Spleen (tissue), 11 donors: ENCODE results near the gene HADHA. TPM values are rescaled to one million over a fixed set of nuclear protein-coding genes. Genes with fewer than 3 reads are reported as not detected.

Experiments used
- DNase-seq: peaks from one replicate; pipeline ENCODE4 v3.0.0-alpha.2; 2020
- H3K27ac ChIP-seq, 8 donors: fragments of 200-600 bp; sonication (generic) in 7 of 8; 1 replicate in 4 of 8; 2 replicates in 4 of 8; pipeline versions ENCODE4 v1.5.0 to v1.8.0; 2016 to 2021; ENCODE audit warnings: inconsistent platforms in 4 of 8, mild to moderate bottlenecking in 4 of 8, moderate library complexity in 1 of 8
- H3K27me3 ChIP-seq, 7 donors: fragments of 200-600 bp; sonication (generic) in 6 of 7; replicated peaks in 1 of 7; 1 replicate in 4 of 7; 2 replicates in 3 of 7; pipeline versions ENCODE4 v1.5.0 to v1.8.0; 2016 to 2021; ENCODE audit warnings: inconsistent platforms in 3 of 7, mild to moderate bottlenecking in 1 of 7
- H3K36me3 ChIP-seq, 6 donors: fragments of 200-600 bp; sonication (generic) in 5 of 6; 1 replicate in 4 of 6; 2 replicates in 2 of 6; pipeline versions ENCODE4 v1.5.0 to v1.8.0; 2016 to 2021; ENCODE audit warnings: inconsistent platforms in 2 of 6
- H3K4me1 ChIP-seq, 6 donors: fragments of 200-600 bp; sonication (generic) in 5 of 6; 1 replicate in 3 of 6; 2 replicates in 3 of 6; pipeline versions ENCODE4 v1.5.0 to v1.8.0; 2016 to 2021; ENCODE audit warnings: inconsistent platforms in 3 of 6
- H3K4me3 ChIP-seq, 8 donors: fragments of 200-600 bp; sonication (generic) in 7 of 8; 1 replicate in 4 of 8; 2 replicates in 4 of 8; pipeline versions ENCODE4 v1.5.0 to v1.8.0; 2016 to 2021; ENCODE audit warnings: inconsistent platforms in 4 of 8, mild to moderate bottlenecking in 4 of 8, moderate library complexity in 2 of 8
- H3K9me3 ChIP-seq, 8 donors: fragments of 200-600 bp; sonication (generic) in 7 of 8; 1 replicate in 4 of 8; 2 replicates in 4 of 8; pipeline versions ENCODE4 v1.5.0 to v1.8.0; 2016 to 2021; ENCODE audit warnings: inconsistent platforms in 4 of 8
- POLR2A ChIP-seq, 3 donors: fragments of 450-650 bp; IDR thresholded peaks; one replicate each; pipeline ENCODE4 v1.5.1; 2017; ENCODE audit warnings: antibody characterized with exemption in 3 of 3, mild to moderate bottlenecking in 1 of 3
- POLR2AphosphoS5 ChIP-seq, 3 donors: sonication (generic); formaldehyde crosslinking; IDR thresholded peaks; one replicate each; pipeline ENCODE4 v1.5.1; 2017; ENCODE audit warnings: antibody characterized with exemption in 3 of 3
- WGBS, 5 donors: extraction: QIAGEN DNeasy Blood & Tissue Kit in 3 of 5; methylation state at CpG; one replicate each; pipeline versions ENCODE4 v1.1.5 to v1.1.7; 2013 to 2018; 5-methylcytosine and 5-hydroxymethylcytosine counted together
- intact Hi-C: fragments of 100-400 bp; cut with DNase I; formaldehyde crosslinking; loops from one replicate; pipeline ENCODE4 v1.15.0; 2023; ENCODE audit warnings: low total_unique reads
- polyA plus RNA-seq, 3 donors: library from polyadenylated mRNA; stranded (reverse); fragments of 200-250 nt; gene quantifications; one replicate each; pipeline ENCODE4 v1.2.1, GENCODE V29; 2013
- total RNA-seq, 7 donors: library from RNA; depleted of rRNA in 3 of 7; stranded (reverse); fragments of >200 nt in 3 of 7; fragmentation: NEBNext Ultra II Directional in 4 of 7; extraction: Animal tissue kit (Norgen Biotek cat#: 25700) in 4 of 7; gene quantifications; one replicate each; pipeline versions ENCODE4 v1.1.0 to v1.2.1, GENCODE V29; 2016 to 2021
- TF ChIP-seq, protein P1 (sequence below), 11 experiments: fragments of 200-600 bp in 7 of 11; fragments of 450-650 bp in 4 of 11; sonication (generic) in 4 of 11; IDR thresholded peaks in 8 of 11; conservative IDR thresholded peaks in 3 of 11; 1 replicate in 7 of 11; 2 replicates in 4 of 11; pipeline versions ENCODE4 v1.4.0 to v1.8.0; 2016 to 2021; ENCODE audit warnings: antibody characterized with exemption in 11 of 11, inconsistent platforms in 4 of 11, mild to moderate bottlenecking in 1 of 11
- donor health status: healthy with polysubstance abuse.
- donor health status: DM: no; HTN: no; CAD: no; lungs with moderate emphysema.
- donor health status: DM: no; HTN: no; CAD: no.
- donor health status: Bipolar disorder and iron deficiency.
- donor health status: healthy.
- donor health status: DM: no; HTN: no; CAD: no.
- donor health status: DM: yes; HTN: yes; CAD: no.

The HADHA gene
- total and polyA plus RNA-seq, 10 donors, result 49.6 to 134 (median 114) TPM

DNA sequence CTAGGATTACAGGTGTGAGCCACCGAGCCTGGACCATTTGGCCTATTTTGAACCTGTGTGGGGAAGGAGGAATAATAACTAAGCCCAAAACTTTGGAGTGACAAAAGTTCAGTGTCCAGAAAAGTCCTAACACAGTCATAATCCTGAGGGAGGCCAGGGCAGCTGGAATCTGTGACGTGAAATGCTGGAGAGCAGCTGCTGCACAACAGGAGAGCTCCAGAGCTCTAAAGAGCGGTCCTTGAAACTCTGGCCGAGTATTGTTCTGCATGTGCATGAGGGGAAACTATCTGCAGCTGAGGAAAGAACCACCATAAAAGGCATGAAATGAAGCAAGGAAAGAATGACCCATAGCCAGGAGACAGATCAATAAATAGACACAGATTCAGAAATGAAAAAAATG is 27.8 kb downstream of the HADHA start:
- H3K4me1 ChIP-seq, result no peaks in the 10 kb centered on the region
- no peak for DNase-seq
- intact Hi-C loops, result no loop called here
- H3K9me3 ChIP-seq, result peaks cover 0 to 6% (median 0%) of the 10 kb centered on the region in 8 donors
- peaks cover 10 to 100% (median 58%) of the 10 kb centered on the region in 6 donors for H3K36me3 ChIP-seq
- no peak overlapping the region for H3K27ac ChIP-seq
- no peaks in the 10 kb centered on the region for H3K27me3 ChIP-seq
- TF ChIP-seq, protein P1, sequence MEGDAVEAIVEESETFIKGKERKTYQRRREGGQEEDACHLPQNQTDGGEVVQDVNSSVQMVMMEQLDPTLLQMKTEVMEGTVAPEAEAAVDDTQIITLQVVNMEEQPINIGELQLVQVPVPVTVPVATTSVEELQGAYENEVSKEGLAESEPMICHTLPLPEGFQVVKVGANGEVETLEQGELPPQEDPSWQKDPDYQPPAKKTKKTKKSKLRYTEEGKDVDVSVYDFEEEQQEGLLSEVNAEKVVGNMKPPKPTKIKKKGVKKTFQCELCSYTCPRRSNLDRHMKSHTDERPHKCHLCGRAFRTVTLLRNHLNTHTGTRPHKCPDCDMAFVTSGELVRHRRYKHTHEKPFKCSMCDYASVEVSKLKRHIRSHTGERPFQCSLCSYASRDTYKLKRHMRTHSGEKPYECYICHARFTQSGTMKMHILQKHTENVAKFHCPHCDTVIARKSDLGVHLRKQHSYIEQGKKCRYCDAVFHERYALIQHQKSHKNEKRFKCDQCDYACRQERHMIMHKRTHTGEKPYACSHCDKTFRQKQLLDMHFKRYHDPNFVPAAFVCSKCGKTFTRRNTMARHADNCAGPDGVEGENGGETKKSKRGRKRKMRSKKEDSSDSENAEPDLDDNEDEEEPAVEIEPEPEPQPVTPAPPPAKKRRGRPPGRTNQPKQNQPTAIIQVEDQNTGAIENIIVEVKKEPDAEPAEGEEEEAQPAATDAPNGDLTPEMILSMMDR (IDR thresholded peaks at IDR 0.05 in 8 of 11, conservative IDR thresholded peaks at IDR 0.05 in 3 of 11), result no peak
- TF ChIP-seq POLR2A (IDR thresholded peaks at IDR 0.05) (no peak), POLR2AphosphoS5 (IDR thresholded peaks at IDR 0.05) (no peak)
- WGBS, 5 donors, result 96 to 100% (median 98%) methylated on average over 4 of the region's 4 CpGs
- no peak overlapping the region for H3K4me3 ChIP-seq

GRCh38 chr2:26215833-26216232 is 28.6 kb downstream of the HADHA start:
- peaks cover 0 to 6% (median 0%) of the 10 kb centered on the region in 8 donors for H3K9me3 ChIP-seq
- DNase-seq, result no peak
- no peak overlapping the region for H3K27ac ChIP-seq
- H3K36me3 ChIP-seq, result peaks cover 10 to 100% (median 64%) of the 10 kb centered on the region in 6 donors
- intact Hi-C loops, result no loop called here
- H3K4me3 ChIP-seq, result no peak overlapping the region
- WGBS, 5 donors, result 90 to 100% (median 98%) methylated on average over 1 of the region's 1 CpG
- H3K4me1 ChIP-seq, result no peaks in the 10 kb centered on the region
- no peaks in the 10 kb centered on the region for H3K27me3 ChIP-seq
- TF ChIP-seq, protein P1 (IDR thresholded peaks at IDR 0.05 in 8 of 11, conservative IDR thresholded peaks at IDR 0.05 in 3 of 11), result no peak
- TF ChIP-seq POLR2A (IDR thresholded peaks at IDR 0.05), result no peak
- no peak for TF ChIP-seq POLR2AphosphoS5 (IDR thresholded peaks at IDR 0.05)

DNA sequence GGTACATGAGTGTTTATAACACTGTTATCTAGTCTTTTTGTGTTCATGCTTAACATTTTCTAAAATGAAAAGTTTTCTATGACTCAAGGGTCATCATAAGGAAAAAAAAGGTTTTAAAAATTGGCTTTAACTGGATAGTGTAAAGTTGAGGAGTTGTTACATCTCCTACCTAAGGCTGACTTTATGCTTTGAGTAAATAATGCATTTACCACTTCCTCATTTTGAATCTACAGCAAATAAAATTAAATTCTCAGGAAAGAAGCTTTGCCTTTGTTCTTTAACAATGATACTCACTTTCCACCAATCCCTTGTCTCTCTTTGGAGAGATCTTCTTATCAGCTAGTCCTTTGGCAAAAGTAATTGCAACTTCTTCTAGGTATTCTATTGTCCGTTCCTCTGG is 29.7 kb downstream of the HADHA start:
- H3K27me3 ChIP-seq, result no peaks in the 10 kb centered on the region
- H3K4me3 ChIP-seq, result no peak overlapping the region
- no peaks in the 10 kb centered on the region for H3K4me1 ChIP-seq
- 91 to 100% (median 93%) methylated on average over 1 of the region's 1 CpG for WGBS, 5 donors
- TF ChIP-seq POLR2A (IDR thresholded peaks at IDR 0.05) (no peak), POLR2AphosphoS5 (IDR thresholded peaks at IDR 0.05) (no peak)
- TF ChIP-seq, protein P1 (IDR thresholded peaks at IDR 0.05 in 8 of 11, conservative IDR thresholded peaks at IDR 0.05 in 3 of 11), result no peak
- intact Hi-C loops, result no loop called here
- H3K36me3 ChIP-seq, result peaks cover 10 to 100% (median 75%) of the 10 kb centered on the region in 6 donors
- peaks cover 0 to 6% (median 0%) of the 10 kb centered on the region in 8 donors for H3K9me3 ChIP-seq
- H3K27ac ChIP-seq, result no peak overlapping the region
- no peak for DNase-seq

GRCh38 chr2:26212011-26212410 is 32.4 kb downstream of the HADHA start:
- H3K4me3 ChIP-seq, result no peak overlapping the region
- H3K4me1 ChIP-seq, result no peaks in the 10 kb centered on the region
- intact Hi-C loops, result no loop called here
- no peak for TF ChIP-seq POLR2A (IDR thresholded peaks at IDR 0.05)
- TF ChIP-seq, protein P1 (IDR thresholded peaks at IDR 0.05 in 8 of 11, conservative IDR thresholded peaks at IDR 0.05 in 3 of 11), result no peak
- no peak for TF ChIP-seq POLR2AphosphoS5 (IDR thresholded peaks at IDR 0.05)
- peaks cover 16 to 100% (median 83%) of the 10 kb centered on the region in 6 donors for H3K36me3 ChIP-seq
- no peaks in the 10 kb centered on the region for H3K9me3 ChIP-seq
- no peak overlapping the region for H3K27ac ChIP-seq
- 94 to 100% (median 97%) methylated on average over 5 of the region's 5 CpGs for WGBS, 5 donors
- DNase-seq, result no peak
- no peaks in the 10 kb centered on the region for H3K27me3 ChIP-seq
